NCI-H2081 (cell line): Measurements from ENCODE around the gene SLC15A4.

Experiments used
- DNase-seq, 2 experiments: peaks; one replicate each; lab custom pipeline; 2025; lab: John Stamatoyannopoulos, UW

SLC15A4 gene

GRCh38 chr12:128794661-128795529, 28.9 kb downstream of the SLC15A4 start:
- DNase-seq, result no peak

- DNase-seq, result no peak
Measured at GRCh38 chr12:128793701-128794100, 30.1 kb downstream of the SLC15A4 start.

- DNase-seq, result no peak
Measured at GRCh38 chr12:128792881-128793280, 30.9 kb downstream of the SLC15A4 start.

GRCh38 chr12:128792398-128792797, 31.4 kb downstream of the SLC15A4 start:
- no peak for DNase-seq

- DNase-seq, result no peak
Measured at GRCh38 chr12:128791395-128792322, 32.1 kb downstream of the SLC15A4 start.

- no peak for DNase-seq
Measured at GRCh38 chr12:128790653-128791373, 32.9 kb downstream of the SLC15A4 start.

GRCh38 chr12:128790221-128790620, 33.5 kb downstream of the SLC15A4 start:
- DNase-seq, result no peak

- no peak for DNase-seq
Measured at GRCh38 chr12:128789356-128789929, 34.3 kb downstream of the SLC15A4 start.

GRCh38 chr12:128787827-128788226, 35.9 kb downstream of the SLC15A4 start:
- no peak for DNase-seq

GRCh38 chr12:128786741-128787391, 36.9 kb downstream of the SLC15A4 start:
- DNase-seq, result no peak

- no peak for DNase-seq
Measured at GRCh38 chr12:128784030-128784760, 39.6 kb downstream of the SLC15A4 start.

- DNase-seq, result no peak
Measured at GRCh38 chr12:128783129-128783574, 40.6 kb downstream of the SLC15A4 start.

GRCh38 chr12:128779901-128780300, 43.9 kb downstream of the SLC15A4 start:
- DNase-seq, result no peak

- no peak for DNase-seq
Measured at GRCh38 chr12:128772249-128772648, 51.5 kb downstream of the SLC15A4 start.

GRCh38 chr12:128771681-128772080, 52.1 kb downstream of the SLC15A4 start:
- no peak for DNase-seq

GRCh38 chr12:128767518-128767917, 56.2 kb downstream of the SLC15A4 start:
- no peak for DNase-seq

- no peak for DNase-seq
Measured at GRCh38 chr12:128766738-128767501, 56.8 kb downstream of the SLC15A4 start.

GRCh38 chr12:128763395-128763794, 60.4 kb downstream of the SLC15A4 start:
- no peak for DNase-seq

GRCh38 chr12:128761379-128761790, 62.4 kb downstream of the SLC15A4 start:
- no peak for DNase-seq

- DNase-seq, result no peak
Measured at GRCh38 chr12:128755566-128755965, 68.2 kb downstream of the SLC15A4 start.
